GM19455 (cell line): ENCODE measurements around the gene MED13.
A peak's percentile ranks its signal among the peaks of the same experiment; 100 is the strongest.

Experiments used
- ATAC-seq: cut with Tn5 transposase; IDR thresholded peaks from one replicate; pipeline ENCODE4 v1.9.1; 2021; ENCODE audit not compliant: unreplicated experiment

Gene MED13, protein sequence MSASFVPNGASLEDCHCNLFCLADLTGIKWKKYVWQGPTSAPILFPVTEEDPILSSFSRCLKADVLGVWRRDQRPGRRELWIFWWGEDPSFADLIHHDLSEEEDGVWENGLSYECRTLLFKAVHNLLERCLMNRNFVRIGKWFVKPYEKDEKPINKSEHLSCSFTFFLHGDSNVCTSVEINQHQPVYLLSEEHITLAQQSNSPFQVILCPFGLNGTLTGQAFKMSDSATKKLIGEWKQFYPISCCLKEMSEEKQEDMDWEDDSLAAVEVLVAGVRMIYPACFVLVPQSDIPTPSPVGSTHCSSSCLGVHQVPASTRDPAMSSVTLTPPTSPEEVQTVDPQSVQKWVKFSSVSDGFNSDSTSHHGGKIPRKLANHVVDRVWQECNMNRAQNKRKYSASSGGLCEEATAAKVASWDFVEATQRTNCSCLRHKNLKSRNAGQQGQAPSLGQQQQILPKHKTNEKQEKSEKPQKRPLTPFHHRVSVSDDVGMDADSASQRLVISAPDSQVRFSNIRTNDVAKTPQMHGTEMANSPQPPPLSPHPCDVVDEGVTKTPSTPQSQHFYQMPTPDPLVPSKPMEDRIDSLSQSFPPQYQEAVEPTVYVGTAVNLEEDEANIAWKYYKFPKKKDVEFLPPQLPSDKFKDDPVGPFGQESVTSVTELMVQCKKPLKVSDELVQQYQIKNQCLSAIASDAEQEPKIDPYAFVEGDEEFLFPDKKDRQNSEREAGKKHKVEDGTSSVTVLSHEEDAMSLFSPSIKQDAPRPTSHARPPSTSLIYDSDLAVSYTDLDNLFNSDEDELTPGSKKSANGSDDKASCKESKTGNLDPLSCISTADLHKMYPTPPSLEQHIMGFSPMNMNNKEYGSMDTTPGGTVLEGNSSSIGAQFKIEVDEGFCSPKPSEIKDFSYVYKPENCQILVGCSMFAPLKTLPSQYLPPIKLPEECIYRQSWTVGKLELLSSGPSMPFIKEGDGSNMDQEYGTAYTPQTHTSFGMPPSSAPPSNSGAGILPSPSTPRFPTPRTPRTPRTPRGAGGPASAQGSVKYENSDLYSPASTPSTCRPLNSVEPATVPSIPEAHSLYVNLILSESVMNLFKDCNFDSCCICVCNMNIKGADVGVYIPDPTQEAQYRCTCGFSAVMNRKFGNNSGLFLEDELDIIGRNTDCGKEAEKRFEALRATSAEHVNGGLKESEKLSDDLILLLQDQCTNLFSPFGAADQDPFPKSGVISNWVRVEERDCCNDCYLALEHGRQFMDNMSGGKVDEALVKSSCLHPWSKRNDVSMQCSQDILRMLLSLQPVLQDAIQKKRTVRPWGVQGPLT (N-terminal part only)

DNA sequence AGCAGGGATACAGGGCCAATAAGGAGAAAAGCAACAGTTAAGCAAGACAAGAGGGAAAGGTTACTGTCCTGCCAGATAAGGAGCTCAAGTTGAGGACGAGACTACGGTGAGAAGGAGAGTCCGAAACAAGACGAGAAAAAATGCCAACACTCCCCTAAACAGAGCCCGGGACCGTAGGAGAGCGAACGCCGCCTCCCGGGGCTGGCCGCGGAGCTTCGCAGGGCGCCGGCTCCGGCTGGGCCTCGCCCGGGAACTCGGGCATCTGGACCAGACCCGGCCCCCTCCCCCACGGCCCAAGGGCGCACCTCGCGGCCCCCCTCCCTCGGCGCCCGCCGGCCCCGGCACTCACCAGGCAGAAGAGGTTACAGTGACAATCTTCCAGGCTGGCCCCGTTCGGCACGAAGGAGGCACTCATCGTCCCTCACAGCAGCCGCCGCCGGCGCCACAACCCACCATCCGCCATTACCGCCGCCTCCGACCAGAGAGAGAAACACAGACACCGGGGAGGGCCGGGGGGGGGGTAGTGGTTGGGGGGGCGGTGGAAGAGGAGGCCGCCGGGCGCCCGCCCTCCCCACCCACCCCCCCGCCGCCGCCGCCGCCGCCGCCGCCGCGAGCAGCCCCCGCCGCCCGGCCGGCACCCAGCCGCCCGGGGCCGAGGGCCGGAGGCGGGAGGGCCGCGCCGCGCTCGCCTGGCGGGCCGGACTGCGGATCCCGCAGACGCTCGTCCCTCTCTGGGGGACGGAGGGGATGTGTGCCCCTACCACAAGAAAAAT, at the start of gene MED13:
Gene MED13 (minus strand): TSS at position 488 of the 773 bp plus-strand sequence. CDS start 73 bp downstream, at position 415.
- peak; percentile 29 for ATAC-seq

DNA sequence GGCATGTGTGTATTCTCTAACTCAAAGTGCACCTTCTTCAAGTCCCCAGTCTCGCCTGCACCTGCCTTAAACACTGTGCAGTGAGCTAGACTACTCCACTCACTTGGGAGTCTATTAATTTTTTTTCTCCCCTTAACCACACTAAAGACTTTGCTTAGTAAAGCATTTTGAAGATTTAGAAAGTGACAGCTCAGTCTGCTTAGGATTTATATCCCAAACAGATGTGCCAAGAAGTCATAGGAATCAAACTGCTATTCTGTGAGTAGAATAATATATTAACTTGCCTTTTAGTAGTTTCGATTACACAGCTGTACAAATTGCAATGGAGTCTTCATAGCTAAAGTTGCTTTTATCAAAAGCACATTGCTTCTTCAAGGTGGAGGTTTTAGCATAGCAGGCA, 47.2 kb upstream of the MED13 start:
- ATAC-seq: no peak

DNA sequence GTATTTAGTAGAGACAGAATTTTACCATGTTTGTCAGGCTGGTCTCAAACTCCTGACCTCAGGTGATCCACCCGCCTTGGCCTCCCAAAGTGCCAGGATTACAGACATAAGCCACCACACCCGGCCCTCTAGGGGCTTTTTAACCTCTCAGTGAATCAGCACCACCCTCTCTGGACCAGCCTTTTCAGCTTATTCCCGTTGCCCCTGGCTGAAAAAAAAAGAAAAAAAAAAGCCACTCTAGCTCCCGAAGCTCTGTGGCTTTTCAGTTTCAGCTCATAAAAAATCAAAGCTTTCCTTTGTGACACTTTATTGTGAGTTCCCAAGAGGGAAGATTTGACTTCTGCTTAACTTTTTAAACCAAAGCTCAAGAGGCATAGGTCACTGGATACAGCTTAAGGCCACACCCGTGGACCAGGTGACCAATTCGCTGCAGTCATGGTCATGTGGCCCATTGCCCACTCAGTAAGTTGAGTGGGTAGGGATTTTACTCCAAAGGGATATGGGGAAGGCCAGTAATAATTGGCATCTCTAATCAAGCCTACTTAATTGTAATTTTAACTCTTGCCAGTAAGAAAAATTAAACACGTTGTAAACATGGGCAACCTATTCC, 46.6 kb upstream of the MED13 start:
- no peak for ATAC-seq

DNA sequence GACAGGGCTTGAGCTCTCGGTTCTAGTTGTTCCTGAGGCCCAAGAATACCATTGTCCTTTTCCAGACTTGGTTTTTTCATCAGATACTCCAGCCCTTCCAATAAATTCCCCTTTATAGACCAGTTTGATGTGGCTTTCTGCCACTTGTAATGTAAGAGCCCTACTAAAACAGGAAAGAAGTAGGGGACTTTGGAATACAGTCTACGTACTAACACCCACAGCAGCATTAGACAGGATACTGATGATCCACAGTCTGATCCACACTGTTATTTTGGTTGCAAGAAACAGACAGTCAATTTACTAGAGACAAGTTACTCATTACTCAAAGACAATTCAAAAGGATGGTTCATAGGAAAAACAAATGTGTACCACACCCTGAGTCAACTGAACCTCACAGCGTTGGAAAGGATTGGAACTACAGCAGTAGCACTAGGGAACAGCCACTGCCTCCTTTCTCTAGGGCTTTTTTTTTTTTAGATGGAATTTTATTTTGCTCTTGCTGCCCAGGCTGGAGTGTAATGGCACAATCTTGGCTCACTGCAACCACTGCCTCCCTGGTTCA, 45.9 kb upstream of the MED13 start:
- ATAC-seq: no peak

DNA sequence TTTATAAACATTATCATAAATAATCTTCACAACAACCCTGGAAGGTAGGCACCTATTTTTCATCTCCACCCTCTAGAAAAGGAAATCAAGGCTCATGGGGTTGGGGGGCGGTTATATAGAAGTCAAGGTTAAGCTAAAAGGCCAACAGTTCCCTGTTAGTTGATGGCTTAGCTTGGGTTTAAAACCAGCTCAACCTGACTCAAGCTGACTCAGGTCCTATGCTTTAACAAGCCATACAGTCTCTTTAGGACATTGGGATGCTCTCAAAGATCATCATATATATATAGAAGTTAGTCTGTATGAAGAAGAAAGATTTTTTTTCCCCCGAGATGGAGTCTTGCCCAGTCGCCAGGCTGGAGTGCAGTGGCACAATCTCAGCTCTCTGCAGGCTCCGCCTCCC, 44.8 kb upstream of the MED13 start:
- no peak for ATAC-seq

DNA sequence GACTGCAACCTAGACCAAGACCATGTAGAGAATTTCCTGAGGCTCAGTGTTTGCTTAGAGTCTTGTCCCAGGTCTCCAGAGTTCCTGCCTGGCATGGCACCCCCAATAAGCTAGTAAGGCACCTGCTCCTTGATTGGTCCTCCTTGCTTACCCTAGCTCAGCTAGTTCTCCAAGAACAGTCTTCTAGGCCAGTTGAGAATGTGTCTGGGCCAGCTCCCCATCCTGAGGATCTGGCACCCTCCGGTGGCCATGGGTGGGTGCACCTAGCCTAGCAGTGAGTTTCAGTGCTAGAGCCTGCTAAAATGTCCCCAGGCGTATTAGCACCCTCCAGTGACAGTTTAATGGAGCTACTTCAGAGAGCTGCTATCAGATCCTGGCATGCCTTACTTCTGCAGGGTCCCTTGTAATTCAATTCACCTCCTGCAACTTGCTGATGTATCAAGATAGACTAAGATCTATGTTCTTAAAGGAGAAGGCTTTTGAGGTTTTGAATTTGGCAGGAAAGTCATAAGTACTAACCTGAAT, 44.4 kb upstream of the MED13 start:
- peak; percentile 94 for ATAC-seq

DNA sequence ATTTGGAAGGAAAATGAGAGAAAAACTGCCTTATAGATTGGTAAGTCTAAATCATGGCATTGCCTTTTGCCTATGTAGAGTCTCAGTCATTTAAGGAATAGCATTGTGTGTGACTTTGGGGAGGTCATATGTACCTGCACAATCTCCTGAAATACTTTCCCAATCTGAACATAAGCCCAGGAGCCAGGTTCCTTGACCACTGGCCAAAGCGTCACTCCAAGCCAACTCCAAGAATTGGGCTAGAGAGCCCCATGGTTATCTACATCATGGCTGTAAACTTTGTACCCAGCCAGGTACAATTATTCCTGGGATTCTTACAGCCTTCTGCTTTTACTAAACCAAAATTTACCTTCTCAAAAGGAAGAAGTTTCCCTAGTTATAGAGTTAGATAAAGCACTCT, 40.8 kb upstream of the MED13 start:
- no peak for ATAC-seq

DNA sequence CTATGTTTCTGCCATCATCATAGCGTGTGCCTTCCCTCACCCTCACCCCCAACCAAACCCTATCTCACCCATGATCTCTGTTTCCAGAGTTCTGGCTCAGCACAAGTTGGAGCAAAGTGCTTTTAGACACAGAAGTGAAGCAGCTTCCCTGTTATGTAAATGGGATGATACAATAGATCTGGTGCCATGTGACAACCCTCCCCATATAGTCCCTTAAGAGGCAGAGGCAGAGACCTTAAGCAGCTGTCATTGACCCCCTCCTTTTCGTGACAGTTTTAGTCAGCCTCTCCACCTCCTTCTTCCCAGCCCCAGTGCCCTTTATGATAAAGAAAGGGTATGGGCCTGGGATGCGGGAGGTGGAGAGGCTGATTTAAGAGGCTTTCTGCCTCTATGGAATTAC, 40.3 kb upstream of the MED13 start:
- ATAC-seq: no peak

DNA sequence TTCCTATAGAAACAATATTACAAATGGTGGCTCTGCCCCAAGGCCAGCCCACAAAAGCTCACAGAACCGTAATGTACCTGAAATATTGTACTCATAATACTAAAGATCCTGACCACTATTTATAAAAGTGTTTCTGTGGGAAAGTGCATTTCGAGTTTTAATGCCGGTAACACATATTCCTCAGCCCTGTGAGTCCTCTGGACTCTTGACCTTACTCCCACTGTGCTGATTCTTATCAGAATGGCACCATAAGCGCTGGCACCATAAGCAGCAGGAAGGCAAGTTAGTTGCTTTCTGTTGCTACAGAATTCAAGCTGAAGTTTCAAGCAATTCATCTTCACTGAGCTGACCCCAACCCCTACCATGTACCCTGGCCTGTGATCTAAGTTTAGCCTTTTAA, 36.4 kb upstream of the MED13 start:
- no peak for ATAC-seq

DNA sequence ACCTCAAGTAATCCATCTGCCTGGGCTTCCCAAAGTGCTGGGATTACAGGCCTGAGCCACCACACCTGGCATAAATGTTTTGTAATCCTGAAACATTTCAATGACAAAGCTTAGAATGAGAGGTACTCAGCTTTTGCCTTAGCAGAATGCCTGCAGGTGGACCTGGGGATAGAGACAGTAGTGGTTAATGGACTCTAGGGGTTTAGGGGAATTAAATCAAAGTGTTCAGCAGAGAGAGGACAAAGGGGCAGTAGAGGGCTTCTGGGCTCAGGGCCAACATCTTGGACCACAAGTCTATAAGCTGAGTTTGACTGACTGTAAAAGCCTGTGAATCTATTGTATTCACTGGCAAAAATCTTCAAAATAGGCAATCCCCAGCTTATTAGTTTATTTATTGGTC, 36.0 kb upstream of the MED13 start:
- ATAC-seq: no peak

DNA sequence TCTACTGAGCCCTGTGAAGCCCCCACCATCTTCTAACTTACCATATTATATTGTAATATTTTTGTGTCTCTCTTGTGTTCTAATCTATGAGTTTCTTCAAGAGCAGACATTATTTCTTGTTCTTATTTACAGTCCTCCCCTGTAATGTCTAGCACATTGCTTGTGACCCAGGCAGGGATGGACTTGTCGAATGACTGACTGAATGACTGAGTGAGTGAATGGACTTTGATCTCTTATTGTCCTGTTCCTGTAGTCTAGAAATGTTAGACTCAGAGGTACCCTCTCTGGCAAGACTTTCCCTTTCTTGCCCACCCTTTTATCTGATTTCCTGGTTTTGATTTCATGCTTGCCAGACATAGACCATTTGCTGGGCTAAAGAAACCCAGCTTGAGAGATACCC, 35.0 kb upstream of the MED13 start:
- no peak for ATAC-seq

DNA sequence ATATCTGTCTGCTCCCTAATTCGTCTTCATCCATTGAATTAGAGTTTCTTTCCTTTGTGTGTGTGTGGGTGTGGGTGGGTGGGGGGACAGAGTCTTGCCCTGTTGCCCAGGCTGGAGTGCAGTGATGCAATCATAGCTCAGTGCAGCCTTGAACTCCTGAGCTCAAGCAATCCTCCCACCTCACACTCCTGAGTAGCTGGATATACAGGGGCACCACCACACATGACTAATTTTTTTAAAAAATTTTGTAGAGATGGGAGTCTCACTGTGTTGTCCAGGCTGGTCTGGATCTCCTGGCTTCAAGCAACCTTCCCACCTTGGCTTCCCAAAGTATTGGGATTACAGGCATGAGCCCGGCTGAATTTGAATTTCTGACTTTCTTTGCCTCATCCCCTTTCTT, 34.5 kb upstream of the MED13 start:
- no peak for ATAC-seq

DNA sequence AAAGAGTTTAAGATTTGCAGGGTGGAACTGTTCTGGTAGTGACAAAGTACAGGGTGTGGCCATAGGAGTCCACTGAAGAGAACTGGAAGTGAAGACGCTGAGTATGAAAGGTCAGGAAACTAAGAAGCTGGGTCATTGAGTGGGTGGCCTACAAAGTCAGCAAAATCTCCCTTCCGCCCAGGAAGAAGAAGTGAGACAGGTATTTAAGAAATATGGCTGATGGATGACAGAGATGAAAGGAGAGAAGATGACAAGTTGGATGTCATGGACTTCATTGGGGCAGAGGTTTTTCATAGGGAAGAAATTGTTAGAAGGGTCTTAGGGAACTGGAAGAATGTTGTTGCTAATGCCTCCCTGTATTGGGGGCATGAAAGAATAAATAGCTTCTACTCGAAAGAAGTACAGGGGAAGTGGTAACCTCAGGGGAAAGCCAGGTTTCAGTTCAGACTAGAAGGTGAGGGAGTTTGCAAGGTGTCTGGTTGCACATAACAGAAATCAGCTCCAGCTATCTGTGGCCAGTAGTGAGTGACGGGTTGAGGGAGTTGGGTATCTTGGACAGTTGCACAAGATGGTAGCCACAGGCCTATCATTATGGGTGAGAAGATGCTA, 33.6 kb upstream of the MED13 start:
- peak; percentile 90 for ATAC-seq

DNA sequence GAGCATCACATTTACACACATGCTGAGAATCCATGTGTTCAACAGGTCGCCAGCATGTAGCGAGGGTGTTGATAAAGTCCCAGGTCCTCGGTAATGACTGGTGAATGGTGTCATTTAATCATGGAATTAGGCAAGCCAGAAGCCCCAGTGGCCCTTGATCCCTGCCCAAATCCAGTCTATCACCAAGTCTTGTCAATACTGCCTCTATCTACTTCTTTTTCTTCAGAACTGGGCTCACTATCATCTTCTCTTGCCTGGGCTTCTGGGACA, 31.3 kb upstream of the MED13 start:
- ATAC-seq: no peak

DNA sequence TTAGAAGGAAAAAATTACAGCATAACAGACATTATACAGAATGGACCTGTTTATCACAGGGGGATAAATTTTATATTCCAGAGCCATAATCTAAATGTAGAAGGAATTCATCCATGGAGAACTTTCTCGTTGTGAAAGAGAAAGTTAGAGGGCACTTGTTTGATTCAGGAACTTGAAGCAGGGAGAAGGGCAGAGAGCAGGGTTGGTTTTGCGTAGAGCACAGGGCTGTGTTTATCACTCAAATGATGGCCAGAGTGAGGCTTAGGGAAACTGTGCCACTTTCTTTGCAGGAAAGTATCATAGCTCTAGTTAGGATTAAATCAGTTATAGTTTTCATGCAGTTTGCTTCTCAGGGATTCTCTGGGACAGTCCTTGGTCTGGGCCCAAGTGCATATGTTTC, 29.1 kb upstream of the MED13 start:
- no peak for ATAC-seq

DNA sequence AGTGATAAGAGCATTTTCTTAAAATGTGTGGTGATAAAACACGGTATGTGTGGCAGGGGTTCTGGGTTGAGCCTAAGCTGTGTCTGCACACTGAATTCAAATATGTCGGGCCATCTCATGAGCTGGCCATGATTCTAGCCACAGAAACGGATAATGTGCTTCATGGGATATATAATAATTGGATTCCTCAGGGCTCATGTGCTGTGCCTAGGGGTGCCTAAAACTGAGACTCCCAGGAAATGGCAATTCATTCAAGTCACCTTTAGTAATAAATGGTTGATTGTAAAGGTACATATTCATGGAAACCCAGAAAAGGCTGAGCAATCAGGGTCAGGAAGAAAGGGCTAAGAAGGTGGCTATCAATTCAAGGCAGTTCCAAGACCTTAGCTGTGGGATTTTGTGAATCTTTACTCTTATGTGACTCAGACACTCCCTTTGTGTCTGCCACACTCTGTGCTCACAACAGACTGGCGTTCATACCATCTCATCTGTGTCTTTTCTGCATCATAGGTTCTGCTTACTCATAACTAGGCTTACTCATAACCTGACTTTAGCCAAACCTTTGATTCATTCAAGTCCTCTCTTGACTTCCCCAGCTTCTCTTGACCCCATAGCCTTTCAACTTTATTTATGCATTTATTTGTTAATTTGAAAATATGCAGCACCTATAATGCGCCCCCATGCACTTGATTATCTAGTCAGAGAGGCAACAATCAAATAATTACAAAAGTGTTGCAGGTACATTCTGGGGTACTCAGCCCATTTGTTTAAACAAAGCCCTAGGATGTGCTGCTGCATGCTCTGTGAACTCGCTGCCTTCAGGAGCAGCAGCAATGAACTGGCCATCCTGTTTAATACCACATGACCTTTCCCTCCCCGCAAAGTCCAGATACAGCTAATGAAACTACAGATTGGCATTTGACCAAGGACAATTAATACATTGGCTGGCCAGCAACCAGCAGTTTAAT, 28.4 kb upstream of the MED13 start:
- ATAC-seq: peak; percentile 93

DNA sequence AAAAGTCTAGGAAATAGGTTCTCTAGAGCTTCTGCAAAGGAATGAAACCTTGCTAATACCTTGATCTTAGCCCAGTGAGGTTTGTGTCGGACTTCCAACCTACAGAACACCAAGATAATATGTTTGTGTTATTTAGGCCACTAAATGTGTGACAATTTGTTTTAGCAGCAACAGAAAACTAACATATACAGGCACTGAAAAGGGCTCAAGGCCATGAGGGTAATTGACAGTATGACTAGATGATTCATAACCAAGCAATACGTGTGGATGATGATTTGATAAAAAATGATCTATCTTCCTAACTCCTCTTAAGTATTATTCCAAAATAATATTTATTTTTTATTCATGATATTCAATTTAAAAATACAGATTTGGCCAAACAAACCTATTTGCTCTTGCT, 27.7 kb upstream of the MED13 start:
- ATAC-seq: no peak

DNA sequence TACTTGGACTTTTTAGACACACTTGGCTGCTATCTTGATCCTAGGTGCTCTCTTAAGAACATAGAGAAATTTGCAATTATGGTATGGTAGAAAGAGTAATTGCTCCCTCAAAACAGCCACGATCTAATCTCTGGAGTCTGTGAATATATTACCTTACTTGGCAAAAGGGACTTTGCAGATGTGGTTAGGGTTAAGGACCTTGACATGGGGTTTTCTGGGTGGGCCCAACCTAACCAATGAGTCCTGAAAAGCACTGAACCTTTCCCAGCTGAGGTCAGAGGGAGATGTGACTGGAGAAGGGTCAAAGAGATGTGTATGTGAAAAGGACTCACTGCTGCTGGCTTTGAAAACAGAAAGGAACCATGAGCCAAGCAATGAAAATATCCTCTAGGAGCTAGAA, 26.7 kb upstream of the MED13 start:
- no peak for ATAC-seq
